ENCODE data around the gene PFKFB4.

The PFKFB4 gene

DNA sequence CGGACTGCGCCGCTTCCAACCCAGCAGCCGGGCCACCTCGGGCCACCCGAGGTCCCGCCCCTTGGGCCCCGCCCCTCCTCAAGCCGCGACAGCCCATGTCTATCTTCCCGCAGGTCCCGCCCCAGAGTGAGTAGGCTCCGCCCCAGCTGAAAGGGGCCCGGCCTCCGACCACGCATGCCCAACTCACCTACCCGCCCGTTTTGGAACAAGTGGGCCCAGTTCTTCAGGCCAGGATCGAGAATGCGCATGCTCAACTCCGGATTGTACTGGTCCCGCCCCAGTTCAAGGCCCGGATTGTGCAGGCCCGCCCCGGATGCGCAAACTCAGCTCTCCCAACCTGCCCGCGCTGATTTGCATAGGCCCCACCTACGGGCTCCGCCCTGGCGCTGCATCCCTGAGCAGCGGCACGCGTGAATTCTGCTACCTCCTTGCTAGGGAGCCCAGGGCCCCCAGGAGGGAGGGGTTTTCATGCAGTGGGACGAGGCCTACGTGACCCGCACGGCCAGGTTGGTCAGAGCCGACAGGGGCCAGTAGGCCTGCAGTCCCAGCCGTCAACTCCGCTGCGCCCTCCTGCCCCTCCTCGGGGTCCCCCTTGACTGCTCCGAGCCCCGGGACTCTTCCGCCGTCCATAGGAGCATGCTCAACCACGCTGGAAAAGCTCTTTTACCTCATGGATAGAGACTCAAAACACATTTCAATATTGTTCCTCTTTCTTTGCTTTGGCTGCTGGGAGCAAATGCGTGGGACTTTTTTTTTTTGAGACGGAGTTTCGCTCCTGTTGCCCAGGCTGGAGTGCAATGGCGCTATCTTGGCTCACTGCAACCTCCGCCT is at the start of gene PFKFB4:
Gene PFKFB4 (minus strand): TSS at position 8 of the 831 bp plus-strand sequence. CDS start 26 bp downstream, outside the sequence.
- DNase-seq (ENCODE audit: low read depth in 2 of 2), result peak; percentile 99 to 100

DNA sequence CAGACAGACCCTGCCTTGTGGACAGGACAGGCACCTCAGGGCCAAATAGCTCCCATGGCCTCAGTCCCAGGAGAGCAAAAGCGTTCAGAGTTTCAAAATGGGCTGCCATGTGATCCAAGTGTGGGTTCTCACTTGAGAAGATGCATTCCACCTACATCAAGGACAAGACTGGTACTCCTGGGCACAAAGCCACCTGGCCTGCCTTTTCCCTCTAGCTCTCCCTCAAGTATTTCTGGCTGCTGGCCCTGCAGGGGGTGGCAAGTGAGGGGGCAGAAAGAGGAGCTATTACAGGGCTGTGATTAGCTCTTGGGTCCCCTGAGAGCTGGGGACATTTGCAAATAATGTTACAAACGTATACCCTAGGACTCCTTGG is 45.0 kb upstream of the PFKFB4 start:
- DNase-seq (ENCODE audit: low read depth in 2 of 2), result no peak

DNA sequence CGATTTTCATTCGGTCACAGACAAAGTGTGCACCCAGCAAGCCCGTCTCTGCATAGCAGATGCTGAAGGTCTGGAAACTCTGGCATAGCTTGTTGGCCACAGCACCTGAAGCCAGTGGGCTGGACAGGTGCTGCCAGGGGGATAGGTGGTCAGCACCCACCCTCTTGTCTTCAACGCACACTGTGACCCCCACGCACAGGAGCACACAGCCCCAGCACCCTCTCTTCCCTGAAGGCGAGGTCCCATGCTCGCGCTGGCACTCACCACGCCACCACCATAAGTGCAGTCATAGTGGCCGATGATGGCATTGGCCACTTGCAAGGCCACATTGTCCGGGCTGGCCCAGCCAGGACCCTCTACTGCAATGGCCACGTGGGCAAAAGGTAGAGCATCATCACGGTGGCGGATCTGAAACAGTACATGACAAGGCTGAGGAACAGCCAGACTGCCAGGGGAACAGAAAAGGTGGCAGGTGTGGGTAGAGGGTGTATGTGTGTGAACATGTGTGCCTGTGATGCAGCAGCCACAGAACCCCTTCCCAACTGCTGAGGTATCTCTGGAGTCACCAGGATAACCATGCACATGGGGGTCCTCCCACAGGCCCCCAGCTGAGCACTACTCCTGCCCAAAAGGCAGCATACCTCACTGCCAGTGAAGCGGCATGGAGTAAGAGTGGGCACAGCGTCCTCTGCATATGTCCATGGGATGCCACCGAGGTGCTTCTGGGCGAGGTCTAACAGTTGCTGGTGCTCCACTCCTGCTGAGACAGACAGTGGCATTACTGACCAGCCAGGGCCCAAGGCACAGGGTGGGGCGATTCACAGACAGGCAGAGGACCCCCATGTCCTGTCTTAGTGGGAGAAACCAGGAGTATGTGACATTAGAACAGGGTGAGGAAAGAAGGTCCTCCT is 44.4 kb upstream of the PFKFB4 start:
- DNase-seq (ENCODE audit: low read depth in 2 of 2), result no peak

DNA sequence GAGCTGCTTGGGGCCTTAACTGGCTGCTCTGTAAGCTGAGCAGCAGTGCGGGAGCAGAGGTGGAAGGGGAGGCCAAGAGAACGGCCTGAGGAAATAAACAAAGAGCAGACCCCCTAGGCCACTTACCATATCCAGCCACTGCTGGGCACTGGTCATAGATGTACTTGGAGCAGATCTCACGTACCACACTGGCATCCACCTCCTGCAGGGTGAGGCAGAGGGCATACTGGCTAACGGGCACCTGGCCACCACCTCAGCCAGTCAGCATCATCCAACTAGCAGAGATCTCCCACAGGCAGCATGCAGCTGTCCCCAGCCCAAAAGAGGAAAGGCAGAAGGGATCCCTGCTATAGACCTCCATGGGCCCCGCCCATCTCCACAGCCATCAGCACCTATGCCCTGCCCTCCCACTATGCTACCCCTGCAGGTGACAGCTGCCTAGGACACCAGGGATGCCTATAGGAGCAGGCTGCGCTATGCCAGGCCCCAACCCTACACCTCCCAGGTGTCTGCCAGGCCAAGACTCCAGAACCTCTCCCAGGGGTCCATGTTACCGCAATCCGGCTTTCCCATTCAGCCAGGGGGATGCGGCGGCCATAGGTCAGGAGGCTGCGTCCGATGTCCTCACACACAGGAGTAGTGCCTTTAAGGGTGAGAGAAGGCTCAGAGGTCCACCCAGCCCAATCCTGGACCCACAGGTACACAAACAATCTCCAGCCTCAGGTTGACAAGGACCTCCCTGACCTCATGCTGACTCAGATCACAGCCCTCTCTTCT is 43.1 kb upstream of the PFKFB4 start:
- no peak for DNase-seq (ENCODE audit: low read depth in 2 of 2)

DNA sequence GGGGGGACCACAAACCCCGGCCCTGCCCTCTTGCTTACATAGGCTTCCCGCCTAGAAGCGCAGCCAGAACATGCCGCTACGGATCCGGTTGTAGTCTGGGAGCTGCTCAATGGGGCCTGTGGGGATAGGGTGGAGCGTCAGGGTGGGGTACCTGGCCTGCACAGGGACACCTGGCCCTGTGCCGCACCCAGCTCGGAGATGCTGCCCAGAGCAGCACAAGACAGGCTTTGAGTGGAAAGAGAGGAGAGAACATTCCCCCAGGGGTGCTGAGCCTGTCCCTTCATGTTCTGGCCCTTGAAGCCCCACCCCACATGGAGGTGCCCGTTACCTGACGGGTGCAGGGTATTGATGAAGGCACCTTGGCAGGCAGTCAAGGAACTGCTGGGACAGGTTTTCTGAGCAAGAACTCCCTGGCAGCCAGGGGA is 42.5 kb upstream of the PFKFB4 start:
- no peak for DNase-seq (ENCODE audit: low read depth in 2 of 2)

DNA sequence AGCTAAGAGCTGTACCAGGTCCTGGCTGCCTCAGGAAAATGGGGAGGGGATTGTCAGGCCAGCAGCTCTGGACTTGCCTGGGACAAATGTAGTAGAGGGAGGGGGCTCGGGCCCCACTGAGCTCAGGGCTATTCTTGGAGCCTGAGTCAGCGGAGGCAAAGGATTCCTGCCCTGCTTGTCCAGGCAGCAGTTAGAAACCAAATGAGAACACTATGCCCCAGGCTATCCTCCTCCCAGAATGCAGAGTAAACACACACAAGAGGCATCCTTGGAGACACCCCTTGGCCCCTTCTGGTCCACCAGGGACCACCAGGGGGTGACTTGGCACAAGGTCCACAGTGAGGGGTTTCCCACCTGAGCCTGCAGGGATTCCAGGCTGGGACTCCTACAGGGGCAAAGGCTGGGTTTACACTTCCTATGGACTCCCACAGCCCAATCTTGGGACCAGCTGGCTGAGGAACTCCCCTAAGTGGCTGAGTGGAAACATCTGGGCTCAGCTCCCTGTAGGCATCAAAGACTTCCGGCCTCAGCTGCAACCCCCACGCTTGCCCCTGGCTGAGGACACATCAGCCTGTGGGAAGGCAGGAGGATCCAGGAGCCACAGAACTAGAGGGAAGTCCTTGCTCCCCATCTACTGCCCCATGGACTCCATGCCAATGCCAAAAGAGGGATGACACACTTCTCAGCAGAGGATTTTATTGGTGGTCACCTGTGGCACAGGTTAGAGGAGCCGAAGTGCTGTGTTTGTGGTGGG is 41.9 kb upstream of the PFKFB4 start:
- DNase-seq (ENCODE audit: low read depth in 2 of 2), result no peak

DNA sequence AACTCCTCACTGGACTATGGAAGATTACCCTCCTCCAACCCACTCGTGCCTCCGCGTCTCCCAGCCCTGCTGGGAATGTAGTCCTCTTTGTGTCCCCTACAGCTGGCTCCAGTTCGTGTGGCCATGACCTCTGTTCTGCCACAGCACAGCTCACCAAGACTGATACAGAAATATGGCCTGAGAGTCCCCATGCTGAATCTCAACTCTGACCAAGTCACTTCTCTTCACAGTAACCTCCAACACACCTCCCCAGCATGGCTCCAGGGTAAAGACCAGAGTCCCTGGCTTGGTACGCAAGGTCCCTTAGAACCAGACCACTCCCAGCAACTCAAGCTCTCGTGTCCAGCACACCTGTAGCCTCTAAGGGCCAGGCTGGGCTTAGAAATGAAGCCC is 40.8 kb upstream of the PFKFB4 start:
- DNase-seq (ENCODE audit: low read depth in 2 of 2), result no peak

DNA sequence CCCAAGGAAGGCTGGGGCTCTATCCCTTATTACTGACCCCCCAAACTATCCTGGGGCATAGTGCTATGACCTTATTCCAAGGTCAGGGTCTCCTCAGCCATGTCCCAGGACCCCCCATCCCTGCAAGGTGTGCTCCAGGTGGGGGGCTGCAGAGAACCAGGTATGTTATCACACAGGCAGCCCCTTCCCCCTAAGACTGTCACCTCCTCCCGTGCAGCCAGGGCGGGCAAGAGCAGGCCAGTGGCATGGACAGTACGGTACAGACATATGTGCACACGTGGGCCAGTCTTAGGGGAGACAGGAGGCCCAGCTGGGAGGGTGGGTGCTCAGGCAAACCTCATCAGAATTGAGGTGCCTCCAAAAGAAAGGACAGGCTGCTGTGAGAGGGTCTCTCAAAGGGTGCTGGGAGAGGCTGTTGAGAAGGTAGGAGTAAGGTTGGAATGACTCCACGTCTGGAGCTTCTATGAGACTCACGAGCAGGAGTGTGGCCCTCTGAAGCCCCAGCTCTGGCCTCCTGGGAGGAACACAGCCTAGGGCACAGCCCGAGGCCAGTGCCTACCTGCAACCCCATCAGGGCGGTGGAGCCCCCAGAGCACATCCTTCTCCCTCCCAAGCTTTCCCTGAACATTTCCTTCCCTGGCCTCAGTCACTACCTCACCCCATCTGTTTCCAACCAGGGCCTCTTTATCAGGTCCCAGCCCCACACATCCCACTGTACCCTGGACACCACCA is 40.2 kb upstream of the PFKFB4 start:
- no peak for DNase-seq (ENCODE audit: low read depth in 2 of 2)

DNA sequence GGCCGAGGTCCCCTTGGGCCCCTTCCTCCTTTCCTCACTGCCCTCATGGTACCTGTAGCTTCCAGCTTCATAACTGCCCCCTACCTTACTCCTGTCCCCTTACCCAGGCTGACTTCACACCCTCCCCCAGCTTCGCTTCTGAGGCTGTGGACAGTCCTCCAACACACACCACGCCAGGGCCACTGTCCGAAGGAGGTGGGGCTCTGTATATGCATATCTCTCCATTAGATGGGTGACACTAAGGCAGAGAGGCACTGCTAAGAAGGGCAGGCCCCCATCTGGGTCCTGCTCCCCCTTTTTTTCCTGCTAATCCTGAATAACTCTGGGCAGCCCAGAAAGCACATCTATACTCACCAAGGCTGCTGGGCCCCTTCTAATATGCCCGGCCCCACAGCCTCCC is 39.6 kb upstream of the PFKFB4 start:
- DNase-seq (ENCODE audit: low read depth in 2 of 2), result no peak

DNA sequence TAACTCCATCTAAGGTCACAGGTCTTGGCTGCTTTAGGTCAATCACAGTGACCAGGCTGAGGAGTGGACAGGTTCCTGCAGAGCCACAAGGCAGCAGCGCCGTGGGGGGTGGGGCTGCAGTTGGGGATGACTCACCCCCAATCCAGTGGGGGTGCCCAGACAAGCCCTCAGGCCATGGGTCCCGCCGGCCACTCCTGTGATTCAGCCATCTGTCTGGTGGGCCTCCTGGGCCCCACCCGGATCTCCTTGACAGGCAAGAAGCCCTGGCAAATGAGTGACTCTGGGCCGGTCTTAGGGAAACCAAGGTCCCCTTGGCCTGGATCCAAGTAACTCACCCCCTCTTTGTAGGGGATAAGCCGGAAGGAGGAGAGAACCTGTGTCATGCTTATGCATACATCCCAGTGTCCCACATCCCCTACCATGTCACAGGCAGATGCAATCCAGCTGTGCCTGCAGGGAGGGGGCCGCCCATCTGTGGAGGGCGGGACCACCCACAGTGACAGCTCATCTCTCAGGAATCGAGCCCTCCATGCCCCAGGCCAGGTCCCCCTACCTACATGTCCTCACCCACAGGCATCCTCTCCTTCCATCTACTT is 39.0 kb upstream of the PFKFB4 start:
- DNase-seq (ENCODE audit: low read depth in 2 of 2), result no peak

DNA sequence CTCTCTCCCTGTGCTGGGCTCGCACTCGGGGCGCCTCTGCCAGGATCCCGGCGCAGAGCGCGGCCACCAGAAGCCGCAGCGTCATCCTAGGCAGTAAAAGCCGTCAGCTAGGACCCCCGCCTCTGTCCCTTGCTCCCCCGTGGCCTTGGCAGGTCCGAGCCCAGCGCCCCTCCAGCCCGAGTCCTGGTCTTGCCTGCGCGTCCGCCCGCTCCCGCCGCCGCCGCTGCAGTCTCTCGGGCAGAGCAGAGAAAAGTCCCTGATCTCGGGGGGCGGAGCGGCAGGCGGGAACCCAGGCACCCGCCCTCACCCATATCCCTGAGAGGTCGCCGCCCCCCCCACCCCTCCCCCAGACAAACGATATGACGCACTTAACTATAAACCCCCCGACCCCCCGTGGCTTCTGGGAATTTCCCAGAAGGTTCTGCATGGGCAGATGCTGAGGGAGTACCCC is 38.5 kb upstream of the PFKFB4 start, which contains the start of gene COL7A1:
Gene COL7A1 (minus strand): TSS at position 255 of the 451 bp plus-strand sequence. CDS start 170 bp downstream, at position 85.
- DNase-seq (ENCODE audit: low read depth in 2 of 2), result no peak

DNA sequence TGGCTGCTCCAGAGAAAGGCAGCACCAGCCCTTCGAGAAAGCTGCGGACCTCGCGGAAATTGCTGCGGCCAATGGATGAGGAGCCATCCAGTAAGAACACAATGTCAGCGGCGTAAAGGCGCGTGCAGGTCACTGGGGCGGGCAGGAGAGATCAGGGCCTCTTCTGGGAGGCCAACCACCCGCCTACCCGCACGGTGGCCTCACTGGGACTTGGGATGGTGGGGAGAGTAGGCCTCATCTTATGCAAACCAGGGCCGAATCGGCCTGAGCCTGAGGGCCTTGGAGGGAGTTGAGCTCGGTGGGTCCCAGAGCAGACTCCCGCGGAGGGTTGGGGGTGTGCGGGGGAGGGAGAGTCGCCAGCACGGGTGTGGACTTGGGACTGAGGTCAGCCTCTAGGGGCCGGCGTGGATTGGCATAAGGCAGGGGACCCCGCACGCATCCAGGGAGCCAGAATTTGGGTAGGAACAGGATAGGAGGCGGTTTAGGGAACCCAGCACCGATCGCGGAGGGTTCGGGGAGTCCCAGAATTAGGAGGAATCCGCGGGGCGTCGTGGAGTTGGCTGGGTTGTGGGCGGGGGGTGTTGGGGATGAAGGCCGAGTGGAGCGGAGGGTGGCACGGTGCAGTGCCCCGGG is 37.9 kb upstream of the PFKFB4 start:
- no peak for DNase-seq (ENCODE audit: low read depth in 2 of 2)

DNA sequence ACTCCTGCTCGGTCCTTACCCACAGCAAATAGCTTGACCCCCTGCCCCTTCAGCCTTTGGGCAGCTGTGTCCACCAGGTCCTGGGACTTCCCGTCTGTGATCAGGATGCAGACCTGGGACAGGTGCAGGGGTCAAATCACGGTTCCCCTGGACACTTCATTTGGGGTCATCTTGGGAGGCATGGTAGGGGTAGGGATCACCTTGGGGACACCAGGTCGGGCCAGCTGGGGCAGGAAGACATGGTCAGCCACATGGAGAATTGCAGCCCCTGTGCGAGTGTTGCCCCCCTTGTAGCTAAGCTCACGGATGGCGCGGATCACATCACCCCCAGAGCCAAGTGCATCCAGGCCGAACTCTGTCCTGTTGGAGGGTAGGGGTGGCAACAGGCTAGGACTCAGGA is 36.7 kb upstream of the PFKFB4 start:
- no peak for DNase-seq (ENCODE audit: low read depth in 2 of 2)

DNA sequence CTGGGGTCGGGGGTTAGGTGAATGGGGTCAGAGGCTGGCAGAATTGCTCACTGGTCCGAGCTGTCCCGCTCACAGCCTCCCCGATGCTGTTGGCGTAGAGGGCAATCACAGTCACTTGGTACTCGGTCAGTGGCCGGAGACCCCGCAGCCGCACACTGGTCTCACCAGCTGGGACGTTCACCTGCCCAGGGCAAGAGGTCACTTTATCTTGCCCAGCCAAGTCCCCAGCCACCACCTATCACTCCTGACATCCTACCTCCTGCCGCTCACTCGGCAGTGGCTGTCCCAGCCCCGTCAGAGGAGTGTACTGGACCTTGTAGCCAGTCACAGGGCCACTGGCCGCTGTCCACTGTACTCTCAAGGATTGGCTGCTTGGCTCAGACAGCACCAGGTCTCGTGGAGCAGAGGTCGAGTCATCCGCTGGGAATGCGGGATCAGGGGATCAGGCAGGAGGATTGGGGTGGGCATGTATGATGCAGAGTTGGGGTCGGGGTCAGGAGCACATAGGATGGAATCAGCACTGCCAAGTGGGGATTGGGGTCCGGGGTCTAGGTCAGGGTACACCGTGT is 36.0 kb upstream of the PFKFB4 start:
- no peak for DNase-seq (ENCODE audit: low read depth in 2 of 2)

DNA sequence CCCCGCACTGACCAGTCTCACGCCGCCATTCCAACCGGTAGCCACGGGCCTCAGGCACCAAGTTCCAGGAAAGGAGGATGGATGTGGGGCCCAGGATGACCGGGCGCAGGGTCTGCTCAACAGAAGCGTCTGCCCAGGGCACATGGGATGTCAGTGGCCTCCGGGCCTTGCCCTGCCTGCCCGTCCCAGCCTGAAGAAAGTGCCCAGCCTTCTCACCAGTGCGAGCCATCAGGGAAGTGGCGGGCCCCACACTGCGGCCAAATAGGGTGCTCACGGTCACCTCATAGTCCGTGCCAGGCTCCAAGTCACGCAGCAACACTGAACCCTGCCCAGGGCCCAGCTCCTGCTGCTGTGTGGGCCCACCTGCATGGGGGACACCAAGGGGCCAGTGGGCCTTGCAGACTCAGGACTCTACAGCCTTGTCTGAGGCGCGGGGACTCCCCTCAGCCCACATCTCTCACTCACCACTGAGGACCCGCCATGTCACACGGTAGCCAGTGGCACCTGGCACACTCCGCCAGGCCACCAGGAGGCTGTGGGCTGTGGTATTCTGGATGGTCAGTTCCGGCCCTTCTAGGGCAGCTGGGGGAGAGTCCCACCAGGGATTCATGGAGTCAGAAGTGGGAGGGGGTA is 35.4 kb upstream of the PFKFB4 start:
- DNase-seq (ENCODE audit: low read depth in 2 of 2), result no peak

DNA sequence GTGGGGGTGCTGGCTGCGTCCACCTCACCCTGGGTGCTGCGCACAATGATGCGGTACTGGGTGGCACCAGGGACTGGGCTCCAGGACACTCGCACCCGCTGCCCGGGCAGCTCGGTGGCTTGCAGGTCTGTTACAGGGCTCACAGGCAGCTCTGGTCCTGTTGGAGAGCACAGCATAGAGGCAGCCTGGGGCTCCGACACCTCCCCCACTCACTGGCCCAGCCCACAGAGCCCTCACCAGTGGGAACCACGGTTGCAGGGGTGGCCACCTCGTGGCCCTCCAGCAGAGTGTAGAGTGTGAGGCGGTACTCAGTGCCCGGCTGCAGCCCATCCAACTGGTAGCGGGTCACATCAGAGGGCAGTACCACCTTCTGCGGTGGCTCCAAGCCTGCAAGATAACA is 34.8 kb upstream of the PFKFB4 start:
- DNase-seq (ENCODE audit: low read depth in 2 of 2), result no peak

DNA sequence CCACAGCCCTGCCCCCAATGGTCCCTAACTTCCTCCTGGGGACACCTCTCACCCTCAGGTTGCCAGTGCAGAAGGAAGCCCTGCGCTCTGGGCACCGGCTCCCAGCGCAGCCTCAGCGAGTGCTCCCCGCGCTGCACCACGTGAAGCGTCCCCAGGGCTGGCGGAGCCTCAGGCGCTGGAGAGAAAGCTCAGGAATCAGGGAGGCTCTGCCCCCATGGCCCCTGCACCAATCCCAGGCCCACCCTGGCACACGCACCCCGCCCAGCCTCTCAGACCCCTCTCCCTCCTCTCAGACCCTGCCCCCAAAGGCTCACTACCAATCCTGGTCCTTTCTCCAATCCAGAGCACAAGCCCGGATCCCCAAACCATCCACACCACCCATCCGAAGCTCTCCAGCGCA is 31.6 kb upstream of the PFKFB4 start:
- DNase-seq (ENCODE audit: low read depth in 2 of 2), result no peak

DNA sequence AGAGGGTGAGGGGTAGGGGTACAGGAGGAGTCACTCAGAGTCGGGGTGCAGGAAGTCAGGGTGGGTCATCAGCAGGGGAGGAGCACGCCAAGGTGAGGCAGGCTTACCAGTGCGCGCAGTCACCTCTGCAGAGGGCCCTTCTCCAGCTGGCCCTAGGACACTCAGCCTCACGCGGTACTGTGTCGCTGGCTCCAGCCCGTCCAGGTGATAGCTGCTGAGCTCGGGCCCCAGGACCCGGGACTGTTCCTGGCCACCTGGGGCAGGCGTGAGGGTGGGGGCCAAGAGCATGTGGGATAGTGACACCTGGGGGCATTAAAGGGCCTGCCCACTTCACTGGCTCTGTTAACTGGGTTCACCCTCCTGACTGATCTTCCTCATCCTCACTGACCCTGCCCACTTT is 31.1 kb upstream of the PFKFB4 start:
- DNase-seq (ENCODE audit: low read depth in 2 of 2), result no peak

DNA sequence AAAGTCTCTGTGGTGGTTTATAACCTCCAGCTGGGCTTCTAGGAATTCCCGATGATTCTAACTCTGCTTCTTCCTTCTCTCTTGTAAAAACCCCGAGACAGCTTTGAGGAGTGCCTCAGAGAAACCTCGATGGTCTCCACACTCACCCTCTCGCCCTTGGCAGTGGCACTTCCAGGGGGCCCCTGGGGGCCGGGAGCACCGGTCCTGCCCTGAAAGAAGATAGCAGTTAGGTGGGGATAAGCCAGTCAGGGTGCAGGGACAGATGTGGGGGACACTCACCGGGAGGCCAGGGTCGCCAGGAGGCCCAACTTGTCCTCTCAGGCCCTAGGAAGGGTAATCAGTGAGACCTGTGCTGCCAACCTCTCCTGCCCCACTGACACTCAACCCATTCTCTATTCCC is 28.8 kb upstream of the PFKFB4 start:
- DNase-seq (ENCODE audit: low read depth in 2 of 2), result no peak
